Activated CD4-positive, alpha-beta T cell treated with anti-CD3 and anti-CD28 coated beads for 36 hours (primary cell): ENCODE measurements around the gene NFASC. TPM values are rescaled to one million over a fixed set of nuclear protein-coding genes. Genes with fewer than 3 reads are reported as not detected.

ENCODE experiments used
- ATAC-seq: fragments of 200-7000 bp; cut with Tn5 transposase; one replicate; pipeline ENCODE4 v1.10.0; 2021; ENCODE audit warnings: mild to moderate bottlenecking, moderate library complexity
- CTCF ChIA-PET: fragments of 350-600 bp; sonication (Branson Sonifier 250); formaldehyde crosslinking; loops from one replicate; lab custom pipeline; 2021; ENCODE audit warnings: antibody characterized with exemption; lab: Charles Lee
- POLR2A ChIA-PET: fragments of 350-600 bp; sonication (Branson Sonifier 250); formaldehyde crosslinking; loops from one replicate; lab custom pipeline; 2021; ENCODE audit warnings: antibody characterized with exemption, inconsistent platforms; lab: Charles Lee
- DNase-seq: peaks from one replicate; pipeline ENCODE4 v3.0.0-alpha.2; 2020
- H3K27ac Mint-ChIP-seq: one replicate; pipeline ENCODE4 v1.8.0; 2021; ENCODE audit warnings: mixed read lengths
- H3K27me3 Mint-ChIP-seq: one replicate; pipeline ENCODE4 v1.8.0; 2021; ENCODE audit warnings: mixed read lengths
- H3K36me3 Mint-ChIP-seq: one replicate; pipeline ENCODE4 v1.8.0; 2021; ENCODE audit warnings: low read depth, mixed read lengths
- H3K4me1 Mint-ChIP-seq: one replicate; pipeline ENCODE4 v1.8.0; 2021; ENCODE audit warnings: mixed read lengths
- H3K4me3 Mint-ChIP-seq: one replicate; pipeline ENCODE4 v1.8.0; 2021; ENCODE audit warnings: mild to moderate bottlenecking, moderate library complexity, mixed read lengths
- H3K9me3 Mint-ChIP-seq: one replicate; pipeline ENCODE4 v1.8.0; 2021; ENCODE audit warnings: low read depth, mixed read lengths
- intact Hi-C, 2 experiments: fragments of 100-400 bp; cut with DNase I in 1 of 2; cut with micrococcal nuclease in 1 of 2; formaldehyde crosslinking; loops; one replicate each; pipeline versions ENCODE4 v1.14.2 to v1.15.1; 2022 to 2024; cut with DNase I, micrococcal nuclease
- total RNA-seq, 2 experiments: library from RNA; stranded (reverse); gene quantifications; one replicate each; pipeline ENCODE4 v1.2.3, GENCODE V29; 2021

Gene NFASC
- total RNA-seq, 2 experiments from 2014 or later: 0.33 to 0.48 TPM

DNA sequence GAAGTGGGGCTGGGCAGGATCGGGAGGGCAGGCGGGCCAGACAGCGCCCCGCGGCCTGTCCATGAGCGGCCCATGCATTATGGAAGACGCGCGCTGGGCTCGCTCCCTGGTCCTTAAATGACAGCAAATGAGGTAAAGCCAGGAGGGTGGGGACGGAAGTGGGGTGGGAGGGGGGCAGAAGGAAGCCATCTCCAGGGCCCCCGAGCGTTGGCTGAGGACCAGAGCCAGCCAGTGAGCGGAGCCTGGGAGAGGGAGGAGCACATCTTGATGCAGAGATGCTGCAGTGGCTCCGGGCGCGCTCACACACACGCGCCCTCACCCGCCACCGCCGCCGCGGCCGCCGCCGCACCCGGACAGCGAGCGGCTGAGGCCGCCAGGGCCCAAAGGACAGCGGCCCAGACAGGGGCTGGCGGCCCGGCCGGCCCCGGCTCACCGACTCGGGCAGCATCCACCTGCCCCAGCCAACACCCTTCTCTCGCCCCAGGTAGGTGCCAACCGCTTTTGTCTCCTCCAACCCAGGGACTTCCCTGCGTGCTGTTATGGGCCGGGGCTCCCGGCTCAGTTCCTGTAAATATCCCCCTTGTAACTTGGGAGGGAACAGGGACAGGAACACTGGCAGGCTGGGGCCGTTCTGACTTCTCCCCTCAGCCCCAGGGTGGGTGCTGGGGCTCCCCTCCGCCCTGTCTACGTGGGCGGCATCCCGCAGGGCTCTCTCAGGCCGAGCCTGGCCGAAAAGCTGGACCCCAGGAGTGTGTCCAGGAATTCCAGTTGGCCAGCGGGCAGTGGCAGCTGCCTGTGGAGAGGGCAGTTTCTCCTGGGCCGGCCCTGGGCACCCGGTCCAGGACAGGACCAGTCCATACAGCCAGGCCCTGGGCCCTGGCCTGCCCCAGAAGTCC is 172.5 kb downstream of the NFASC start, which contains the start of gene CNTN2:
Gene CNTN2, plus strand, starts transcription at position 302 of the 896 bp plus-strand sequence. CDS start 9,974 bp downstream, outside the sequence.
- POLR2A ChIA-PET: no interaction called here
- CTCF ChIA-PET: no interaction called here
- H3K36me3 Mint-ChIP-seq: no peaks in the 10 kb centered on the region
- H3K27ac Mint-ChIP-seq: no peak within 1 kb of the TSS
- ATAC-seq (no peak), DNase-seq (no peak)
- H3K27me3 Mint-ChIP-seq: peaks cover 40% of the 10 kb centered on the region
- H3K4me1 Mint-ChIP-seq: no peaks in the 10 kb centered on the region
- intact Hi-C loops: no loop called here
- H3K9me3 Mint-ChIP-seq: no peaks in the 10 kb centered on the region
- H3K4me3 Mint-ChIP-seq: no peak within 1 kb of the TSS

DNA sequence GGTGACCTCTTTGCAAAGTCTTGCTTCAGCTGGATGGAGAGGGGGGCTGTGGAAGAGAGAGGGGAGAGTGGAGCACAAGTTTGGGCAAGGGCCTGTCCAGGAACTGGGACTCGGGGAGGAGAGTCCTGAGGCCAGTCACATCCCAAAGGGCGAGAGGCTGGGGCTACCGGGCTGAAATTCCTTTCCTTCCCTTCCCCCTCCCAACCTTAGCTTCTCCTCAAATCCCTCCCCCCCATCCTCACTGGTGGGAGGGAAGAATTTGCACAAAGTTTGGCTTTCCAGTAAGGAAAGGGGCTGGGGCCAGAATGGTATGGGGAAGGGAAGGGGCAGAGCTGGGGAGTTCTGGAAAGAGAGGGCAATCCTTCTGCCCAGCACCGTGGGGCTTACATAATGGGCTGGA is 173.2 kb downstream of the NFASC start:
- no peak for ATAC-seq
- POLR2A ChIA-PET: no interaction called here

DNA sequence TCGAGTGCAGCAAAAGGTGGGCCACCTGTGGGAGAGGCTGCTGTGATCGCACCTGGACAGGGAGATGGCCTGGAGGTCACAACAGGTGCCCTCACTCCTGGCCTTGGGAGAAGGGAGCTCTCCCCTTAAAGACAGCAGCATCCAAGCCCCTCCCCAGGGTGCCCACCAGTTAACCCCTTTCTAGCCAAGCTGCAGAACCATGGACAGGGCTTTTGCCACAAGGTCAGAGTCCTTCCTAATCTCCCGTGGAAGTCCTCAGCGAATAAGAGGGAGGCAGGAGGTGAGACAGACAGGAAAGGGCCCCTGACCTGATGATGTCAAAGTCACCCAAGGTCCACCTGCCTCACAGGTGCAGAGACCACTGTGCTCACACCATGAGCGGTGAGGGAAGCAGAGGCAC is 174.1 kb downstream of the NFASC start:
- H3K9me3 Mint-ChIP-seq: no peaks in the 10 kb centered on the region
- H3K36me3 Mint-ChIP-seq: no peaks in the 10 kb centered on the region
- DNase-seq (no peak), ATAC-seq (no peak)
- POLR2A ChIA-PET: no interaction called here
- no peaks in the 10 kb centered on the region for H3K4me1 Mint-ChIP-seq
- intact Hi-C loops: no loop called here
- no peak overlapping the region for H3K27ac Mint-ChIP-seq
- CTCF ChIA-PET: no interaction called here
- no peak overlapping the region for H3K4me3 Mint-ChIP-seq
- H3K27me3 Mint-ChIP-seq: peaks cover 38% of the 10 kb centered on the region

More for the DNA sequence above, 173.2 kb downstream of the NFASC start:
- Mint-ChIP-seq H3K4me1 (no peaks in the 10 kb centered on the region), H3K4me3 (no peak overlapping the region), H3K27me3 (peaks cover 40% of the 10 kb centered on the region), H3K9me3 (no peaks in the 10 kb centered on the region), H3K27ac (no peak overlapping the region), H3K36me3 (no peaks in the 10 kb centered on the region)
- DNase-seq: no peak
- CTCF ChIA-PET: no interaction called here
- intact Hi-C loops: no loop called here

DNA sequence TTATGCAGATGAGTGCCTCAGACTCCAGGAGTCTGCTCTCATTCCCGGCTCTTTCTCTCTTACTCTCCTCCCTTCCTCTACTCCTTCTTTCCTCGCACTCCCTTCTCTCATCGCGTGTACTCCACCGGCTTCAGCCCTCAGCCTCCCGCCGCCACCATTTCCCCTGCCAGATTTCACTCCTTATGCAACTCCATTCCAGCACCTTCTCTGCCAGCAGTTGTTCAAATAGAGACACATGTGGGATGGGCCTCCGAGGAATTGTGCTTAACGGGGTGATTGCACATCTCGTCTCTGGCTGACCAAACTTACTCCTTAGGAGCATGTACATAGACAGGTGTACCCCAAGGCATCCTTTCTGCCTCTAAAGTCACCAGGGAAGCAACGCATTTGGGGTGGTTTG is 174.5 kb downstream of the NFASC start:
- POLR2A ChIA-PET: no interaction called here
- Mint-ChIP-seq H3K36me3 (no peaks in the 10 kb centered on the region), H3K4me3 (no peak overlapping the region), H3K9me3 (no peaks in the 10 kb centered on the region), H3K27ac (no peak overlapping the region), H3K4me1 (no peaks in the 10 kb centered on the region), H3K27me3 (peaks cover 34% of the 10 kb centered on the region)
- intact Hi-C loops: no loop called here
- CTCF ChIA-PET: no interaction called here
- DNase-seq (no peak), ATAC-seq (no peak)

DNA sequence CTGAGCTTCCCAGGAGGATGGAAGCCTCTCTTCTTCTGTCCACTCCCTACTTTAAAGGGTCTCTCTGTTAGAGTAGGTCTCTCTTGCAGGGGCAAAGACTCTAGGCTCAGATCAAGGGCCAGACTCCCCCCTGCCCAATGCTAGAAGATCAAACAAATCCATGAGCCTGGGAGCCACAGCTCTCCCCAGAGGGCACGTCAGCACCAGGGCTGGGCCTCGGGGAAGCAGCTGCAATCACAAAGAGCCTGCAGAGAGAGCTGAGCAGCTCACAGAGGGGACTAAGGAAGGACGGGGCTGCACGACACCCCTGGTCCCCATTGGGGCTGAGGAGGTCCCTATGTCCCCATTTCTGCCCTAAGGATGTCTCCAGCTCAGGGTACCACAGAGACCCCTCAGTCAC is 176.2 kb downstream of the NFASC start:
- ATAC-seq: no peak
- H3K27ac Mint-ChIP-seq: no peak overlapping the region
- DNase-seq: no peak
- CTCF ChIA-PET: interaction anchor here (0.5 to 0.6 kb wide), 2 partner anchors 20 to 81 kb away, joined by 3 read pairs; no protein-coding TSS in a partner anchor
- POLR2A ChIA-PET: no interaction called here
- no peak overlapping the region for H3K4me3 Mint-ChIP-seq
- intact Hi-C loops: no loop called here
- H3K27me3 Mint-ChIP-seq: peaks cover 23% of the 10 kb centered on the region
- no peaks in the 10 kb centered on the region for H3K9me3 Mint-ChIP-seq
- no peaks in the 10 kb centered on the region for H3K4me1 Mint-ChIP-seq
- no peaks in the 10 kb centered on the region for H3K36me3 Mint-ChIP-seq

DNA sequence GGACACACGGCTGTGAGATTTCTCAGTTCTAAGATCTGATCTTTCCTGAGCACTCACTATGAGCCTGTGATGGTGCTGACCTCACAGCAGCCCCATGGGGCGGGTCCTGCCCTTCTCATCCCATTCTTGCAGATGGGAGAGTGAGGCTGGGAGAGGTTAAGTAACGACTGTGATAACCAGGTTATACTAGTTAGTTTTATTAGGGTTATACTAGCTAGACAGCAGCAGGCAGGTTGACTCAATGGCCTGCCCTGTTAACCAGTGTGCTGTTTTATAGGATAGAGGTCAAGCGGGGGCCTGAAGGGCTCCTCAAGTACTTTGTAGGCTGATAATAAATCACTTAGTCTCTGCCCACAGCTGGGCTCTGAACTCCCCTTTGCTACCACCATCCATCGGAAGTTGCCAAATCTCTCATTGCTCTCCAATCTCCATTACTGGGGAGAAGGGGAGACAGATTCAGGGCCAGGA is 177.1 kb downstream of the NFASC start:
- CTCF ChIA-PET: interaction anchor here (0.9 kb wide), 1 partner anchor 59 kb away, joined by 4 read pairs; no protein-coding TSS in a partner anchor
- Mint-ChIP-seq H3K4me1 (no peaks in the 10 kb centered on the region), H3K9me3 (no peaks in the 10 kb centered on the region), H3K4me3 (no peak overlapping the region), H3K36me3 (no peaks in the 10 kb centered on the region), H3K27me3 (peaks cover 18% of the 10 kb centered on the region), H3K27ac (no peak overlapping the region)
- POLR2A ChIA-PET: no interaction called here
- DNase-seq: no peak
- intact Hi-C loops: no loop called here
- no peak for ATAC-seq

DNA sequence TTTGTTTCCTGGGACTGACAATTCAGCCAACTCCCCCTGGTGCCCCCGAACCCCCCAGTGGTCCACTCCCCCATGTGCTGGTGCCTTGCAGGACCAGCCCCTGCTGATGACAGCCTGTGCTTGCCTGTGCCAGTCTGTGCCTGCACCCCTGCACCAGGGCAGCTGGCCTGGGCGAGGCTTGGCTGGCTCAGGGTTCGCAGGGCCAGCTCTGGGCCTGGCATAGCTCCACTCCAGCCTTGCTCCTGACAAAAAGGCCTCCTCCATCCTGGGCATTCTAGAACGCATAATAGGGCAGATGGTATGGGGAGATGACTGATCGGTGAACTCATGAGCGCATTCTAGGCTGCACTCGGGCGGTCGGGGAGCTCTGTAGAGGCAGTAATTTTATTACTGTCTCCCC is 177.7 kb downstream of the NFASC start:
- Mint-ChIP-seq H3K4me3 (no peak overlapping the region), H3K9me3 (no peaks in the 10 kb centered on the region), H3K36me3 (no peaks in the 10 kb centered on the region), H3K4me1 (no peaks in the 10 kb centered on the region), H3K27ac (no peak overlapping the region), H3K27me3 (peaks cover 18% of the 10 kb centered on the region)
- ATAC-seq (no peak), DNase-seq (no peak)
- POLR2A ChIA-PET: no interaction called here
- intact Hi-C loops: no loop called here
- CTCF ChIA-PET: interaction anchor here (0.6 to 0.9 kb wide), 2 partner anchors 59 to 306 kb away, joined by 3 to 4 read pairs; no protein-coding TSS in a partner anchor

DNA sequence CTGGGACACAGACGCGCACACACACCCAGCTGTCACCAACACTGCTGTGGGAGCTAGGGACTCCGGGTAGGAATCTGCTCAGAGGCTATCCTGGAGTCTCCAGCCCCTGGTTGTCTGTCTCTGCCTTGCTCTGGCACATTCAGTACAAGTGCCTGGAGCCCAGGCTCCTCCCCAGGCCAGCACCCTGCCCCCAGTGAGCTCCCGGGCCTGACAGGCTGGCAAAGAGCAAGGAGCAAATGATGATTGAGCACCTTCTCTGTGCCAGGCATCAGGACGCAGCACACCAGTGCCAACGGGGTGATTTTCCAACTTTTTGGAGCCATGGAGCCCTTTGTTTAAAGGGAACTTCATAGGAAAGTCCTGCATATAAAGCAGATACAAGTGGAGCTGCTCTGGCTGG is 178.8 kb downstream of the NFASC start:
- no peak for DNase-seq
- Mint-ChIP-seq H3K4me1 (no peaks in the 10 kb centered on the region), H3K27ac (no peak overlapping the region), H3K27me3 (peaks cover 11% of the 10 kb centered on the region), H3K9me3 (no peaks in the 10 kb centered on the region), H3K4me3 (no peak overlapping the region), H3K36me3 (no peaks in the 10 kb centered on the region)
- intact Hi-C loops: no loop called here
- CTCF ChIA-PET: interaction anchor here (0.6 to 1.7 kb wide), 2 partner anchors 12 to 243 kb away, joined by 4 to 8 read pairs; no protein-coding TSS in a partner anchor
- ATAC-seq: no peak
- POLR2A ChIA-PET: no interaction called here

DNA sequence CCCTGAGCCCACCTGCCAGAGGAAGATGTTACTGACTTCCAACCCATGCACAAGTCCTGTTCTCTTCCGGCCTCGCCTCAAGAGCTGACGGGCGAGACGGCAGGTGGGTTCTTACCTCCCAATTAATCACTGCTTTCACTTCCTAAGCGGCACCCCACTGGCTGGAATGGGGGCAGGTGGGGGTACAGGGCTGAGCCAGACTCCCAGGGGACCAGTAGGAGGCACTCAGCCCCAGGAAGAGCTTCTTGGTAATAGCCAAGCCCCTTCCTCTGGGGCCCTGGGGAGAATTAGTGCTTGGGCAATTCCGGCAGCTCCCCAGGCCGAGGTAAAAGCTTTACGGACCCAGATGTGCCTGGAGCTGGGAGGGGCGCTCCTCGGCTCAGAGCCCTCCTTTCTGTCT is 182.0 kb downstream of the NFASC start:
- no peaks in the 10 kb centered on the region for H3K4me1 Mint-ChIP-seq
- DNase-seq: no peak
- no peaks in the 10 kb centered on the region for H3K9me3 Mint-ChIP-seq
- no peak overlapping the region for H3K4me3 Mint-ChIP-seq
- intact Hi-C loops: no loop called here
- H3K36me3 Mint-ChIP-seq: no peaks in the 10 kb centered on the region
- H3K27me3 Mint-ChIP-seq: no peaks in the 10 kb centered on the region
- no peak for ATAC-seq
- H3K27ac Mint-ChIP-seq: no peak overlapping the region
- ChIA-PET CTCF (interaction anchor here (0.7 to 1.9 kb wide), 2 partner anchors 9 to 273 kb away, joined by 3 to 13 read pairs; no protein-coding TSS in a partner anchor), POLR2A (no interaction called here)

DNA sequence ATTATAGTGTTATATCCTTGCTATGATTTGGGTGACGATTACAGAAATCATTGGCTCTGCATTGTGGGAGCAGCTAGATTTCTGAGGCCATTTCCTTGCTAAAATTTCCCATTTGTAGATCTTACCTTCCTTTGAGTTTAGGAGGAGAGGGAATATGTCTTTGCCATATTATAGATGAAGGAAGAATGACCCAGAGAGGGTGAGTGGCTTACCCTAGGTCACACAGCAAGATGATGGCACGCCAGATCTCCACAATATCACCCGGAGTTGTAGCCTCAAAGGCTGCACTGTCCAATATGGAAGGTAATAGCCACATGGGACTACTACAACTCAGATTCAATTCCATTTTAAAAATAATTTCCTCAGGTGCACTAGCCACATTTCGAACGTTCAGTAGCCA is 182.6 kb downstream of the NFASC start:
- ATAC-seq: no peak
- Mint-ChIP-seq H3K27ac (no peak overlapping the region), H3K27me3 (no peaks in the 10 kb centered on the region), H3K36me3 (no peaks in the 10 kb centered on the region), H3K4me3 (no peak overlapping the region), H3K9me3 (no peaks in the 10 kb centered on the region), H3K4me1 (no peaks in the 10 kb centered on the region)
- ChIA-PET CTCF (interaction anchor here (0.6 to 1.9 kb wide), 3 partner anchors 8 to 273 kb away, joined by 3 to 13 read pairs (median 3); no protein-coding TSS in a partner anchor), POLR2A (no interaction called here)
- intact Hi-C loops: no loop called here
- no peak for DNase-seq

DNA sequence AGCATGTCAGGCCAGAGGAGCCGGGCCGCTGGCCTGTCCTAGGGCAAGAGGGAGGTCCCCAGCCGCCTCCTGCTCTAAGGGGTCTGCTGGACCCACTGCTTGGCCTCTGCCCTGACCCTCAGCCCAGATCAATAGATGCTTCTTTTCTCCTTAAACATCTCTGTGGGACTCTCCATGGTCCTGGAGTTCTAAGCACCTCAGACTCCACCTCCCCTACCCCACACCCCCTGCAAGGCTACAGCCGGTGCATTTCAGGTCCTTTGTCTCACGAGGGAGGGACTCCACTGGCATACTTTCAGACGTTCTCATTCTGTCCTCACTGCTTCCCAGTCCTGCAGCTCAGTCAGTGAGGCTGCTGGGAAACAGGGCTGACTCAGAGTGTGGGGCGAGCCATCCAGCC is 183.4 kb downstream of the NFASC start:
- H3K36me3 Mint-ChIP-seq: no peaks in the 10 kb centered on the region
- ChIA-PET CTCF (no interaction called here), POLR2A (no interaction called here)
- H3K4me1 Mint-ChIP-seq: no peaks in the 10 kb centered on the region
- no peak overlapping the region for H3K27ac Mint-ChIP-seq
- no peak for DNase-seq
- intact Hi-C loops: no loop called here
- no peak overlapping the region for H3K4me3 Mint-ChIP-seq
- no peaks in the 10 kb centered on the region for H3K9me3 Mint-ChIP-seq
- H3K27me3 Mint-ChIP-seq: no peaks in the 10 kb centered on the region
- no peak for ATAC-seq

DNA sequence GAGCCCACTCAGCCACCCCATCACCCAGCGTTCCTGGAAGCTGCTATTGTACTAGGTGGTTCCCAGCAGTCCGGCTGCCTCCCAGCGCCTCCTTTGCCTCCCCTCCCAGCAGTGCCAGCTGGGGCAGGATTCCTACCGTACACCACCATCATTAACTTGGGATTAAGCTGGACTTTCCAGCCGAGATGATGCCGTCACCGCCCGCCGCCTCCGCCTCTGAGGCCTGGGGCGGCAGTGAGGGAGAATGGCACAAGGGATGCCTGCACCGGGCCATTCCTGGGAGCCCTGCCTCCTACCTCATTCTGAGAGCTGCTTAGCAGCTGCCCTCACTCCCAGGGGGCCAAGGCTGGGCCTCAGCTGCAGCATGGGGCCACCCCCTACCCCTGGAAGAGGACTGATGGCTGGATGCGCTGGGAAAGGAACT is 185.5 kb downstream of the NFASC start:
- DNase-seq (no peak), ATAC-seq (no peak)
- no peaks in the 10 kb centered on the region for H3K4me1 Mint-ChIP-seq
- intact Hi-C loops: no loop called here
- ChIA-PET CTCF (interaction anchor here (0.6 to 1.3 kb wide), 2 partner anchors 114 to 189 kb away, joined by 3 read pairs; no protein-coding TSS in a partner anchor), POLR2A (no interaction called here)
- no peak overlapping the region for H3K4me3 Mint-ChIP-seq
- no peaks in the 10 kb centered on the region for H3K36me3 Mint-ChIP-seq
- H3K9me3 Mint-ChIP-seq: no peaks in the 10 kb centered on the region
- no peaks in the 10 kb centered on the region for H3K27me3 Mint-ChIP-seq
- H3K27ac Mint-ChIP-seq: no peak overlapping the region
